Caco-2 (cell line): Measurements from ENCODE around the gene TNFRSF13B. TPM values are rescaled to one million over a fixed set of nuclear protein-coding genes. Genes with fewer than 3 reads are reported as not detected.

Source experiments
- BruUV-seq: library from RNA; stranded (reverse); fragments of 400-500 nt; replicated peaks from 2 replicates; lab custom pipeline; 2021; lab: Mats Ljungman, UMichigan
- CTCF ChIA-PET: fragments of 300-600 bp; sonication (Branson Sonifier 250); formaldehyde crosslinking; loops from one replicate; lab custom pipeline; 2022; ENCODE audit warnings: antibody characterized with exemption; lab: Charles Lee
- POLR2A ChIA-PET: fragments of 300-600 bp; sonication (Branson Sonifier 250); formaldehyde crosslinking; loops from one replicate; lab custom pipeline; 2022; ENCODE audit warnings: antibody characterized with exemption; lab: Charles Lee
- DNase-seq, 2 experiments: peaks; one replicate each; pipeline versions ENCODE4 v3.0.0 to v3.0.0-alpha.2; 2020 to 2022
- H3K27me3 ChIP-seq: replicated peaks from 2 replicates; pipeline ENCODE4 v1.6.0; 2011; ENCODE audit warnings: low read length; ENCODE audit not compliant: control insufficient read depth, insufficient read depth
- H3K36me3 ChIP-seq: 2 replicates; pipeline ENCODE4 v1.5.1; 2011; ENCODE audit warnings: low read length; ENCODE audit not compliant: control insufficient read depth, insufficient read depth
- H3K4me1 ChIP-seq: fragments of 250-450 bp; sonication (Bioruptor Pico); 2 replicates; pipeline ENCODE4 v1.5.1; 2020; ENCODE audit warnings: mild to moderate bottlenecking
- H3K4me3 ChIP-seq: 2 replicates; pipeline ENCODE4 v1.5.1; 2011; ENCODE audit warnings: low read depth, mild to moderate bottlenecking, control low read depth, low read length
- H3K9me3 ChIP-seq: fragments of 250-450 bp; sonication (Bioruptor Pico); 2 replicates; pipeline ENCODE4 v1.5.1; 2020; ENCODE audit warnings: mild to moderate bottlenecking, moderate library complexity
- H3K27ac Mint-ChIP-seq: one replicate; pipeline ENCODE4 v1.8.0; 2022; ENCODE audit warnings: mixed read lengths; ENCODE audit not compliant: unreplicated experiment
- H3K27me3 Mint-ChIP-seq: one replicate; pipeline ENCODE4 v1.8.0; 2022; ENCODE audit warnings: mixed read lengths; ENCODE audit not compliant: insufficient read depth, unreplicated experiment
- H3K36me3 Mint-ChIP-seq: one replicate; pipeline ENCODE4 v1.8.0; 2022; ENCODE audit warnings: mild to moderate bottlenecking, mixed read lengths; ENCODE audit not compliant: insufficient read depth, unreplicated experiment
- H3K4me1 Mint-ChIP-seq: one replicate; pipeline ENCODE4 v1.8.0; 2022; ENCODE audit warnings: low read depth, mixed read lengths; ENCODE audit not compliant: unreplicated experiment
- H3K4me3 Mint-ChIP-seq: one replicate; pipeline ENCODE4 v1.8.0; 2022; ENCODE audit warnings: mild to moderate bottlenecking, moderate library complexity, mixed read lengths; ENCODE audit not compliant: unreplicated experiment
- H3K9me3 Mint-ChIP-seq: one replicate; pipeline ENCODE4 v1.8.0; 2022; ENCODE audit warnings: mixed read lengths; ENCODE audit not compliant: unreplicated experiment
- CTCF ChIP-seq, 2 experiments: fragments of 200-600 bp in 1 of 2; IDR thresholded peaks; 1 replicate in 1 of 2; 2 replicates in 1 of 2; pipeline versions ENCODE4 v1.5.1 to v1.8.0; 2011 to 2022; ENCODE audit warnings: antibody characterized with exemption in 1 of 2, control low read depth in 1 of 2, inconsistent platforms in 1 of 2, low read depth in 1 of 2, low read length in 1 of 2, mild to moderate bottlenecking in 1 of 2, moderate library complexity in 1 of 2; ENCODE audit not compliant: insufficient read depth in 1 of 2, severe bottlenecking in 1 of 2, unreplicated experiment in 1 of 2
- intact Hi-C: fragments of 100-400 bp; cut with micrococcal nuclease; formaldehyde crosslinking; loops from one replicate; pipeline ENCODE4 v1.10.0; 2022; ENCODE audit not compliant: unreplicated experiment
- total RNA-seq: library from RNA; stranded (reverse); gene quantifications from 2 replicates; pipeline ENCODE4 v1.2.3, GENCODE V29; 2022

The TNFRSF13B gene
- total RNA-seq, 1 experiment from 2014 or later, result not detected

- ChIA-PET CTCF (no interaction called here), POLR2A (no interaction called here)
- Histone ChIP-seq H3K4me1 (no peaks in the 10 kb centered on the region), H3K9me3 (no peaks in the 10 kb centered on the region), H3K4me3 (no peak overlapping the region), H3K27me3 (no peaks in the 10 kb centered on the region), H3K36me3 (no peaks in the 10 kb centered on the region)
- no peaks in the 10 kb centered on the region for H3K4me1 Mint-ChIP-seq
- no TSS peak for BruUV-seq
- no peak for TF ChIP-seq CTCF (IDR thresholded peaks at IDR 0.05; ENCODE audit: insufficient read depth in 1 of 2, low read depth in 1 of 2, low read length in 1 of 2, severe bottlenecking in 1 of 2, unreplicated experiment in 1 of 2)
- H3K9me3 Mint-ChIP-seq, result no peaks in the 10 kb centered on the region
- H3K4me3 Mint-ChIP-seq, result no peak overlapping the region
- H3K27ac Mint-ChIP-seq, result no peak overlapping the region
- DNase-seq, result peak in 1 of 2 experiments; percentile 31
- peaks cover 2% of the 10 kb centered on the region for H3K27me3 Mint-ChIP-seq
- no peaks in the 10 kb centered on the region for H3K36me3 Mint-ChIP-seq
- intact Hi-C loops, result no loop called here
Measured at GRCh38 chr17:16933317-16934132, 38.4 kb downstream of the TNFRSF13B start.

GRCh38 chr17:16932611-16933010 lies 39.3 kb downstream of the TNFRSF13B start:
- no peak for TF ChIP-seq CTCF (IDR thresholded peaks at IDR 0.05; ENCODE audit: insufficient read depth in 1 of 2, low read depth in 1 of 2, low read length in 1 of 2, severe bottlenecking in 1 of 2, unreplicated experiment in 1 of 2)
- no peaks in the 10 kb centered on the region for H3K4me1 ChIP-seq
- H3K36me3 Mint-ChIP-seq, result no peaks in the 10 kb centered on the region
- intact Hi-C loops, result no loop called here
- H3K27me3 Mint-ChIP-seq, result no peaks in the 10 kb centered on the region
- peak in 1 of 2 experiments; percentile 25 for DNase-seq
- CTCF ChIA-PET, result no interaction called here
- no peak overlapping the region for H3K4me3 ChIP-seq
- no peak overlapping the region for H3K4me3 Mint-ChIP-seq
- POLR2A ChIA-PET, result no interaction called here
- no peaks in the 10 kb centered on the region for H3K9me3 ChIP-seq
- H3K36me3 ChIP-seq, result no peaks in the 10 kb centered on the region
- H3K9me3 Mint-ChIP-seq, result no peaks in the 10 kb centered on the region
- no peaks in the 10 kb centered on the region for H3K4me1 Mint-ChIP-seq
- BruUV-seq, result no TSS peak
- no peak overlapping the region for H3K27ac Mint-ChIP-seq
- no peaks in the 10 kb centered on the region for H3K27me3 ChIP-seq

GRCh38 chr17:16932156-16932555 lies 39.8 kb downstream of the TNFRSF13B start:
- Mint-ChIP-seq H3K27ac (no peak overlapping the region), H3K36me3 (no peaks in the 10 kb centered on the region), H3K4me3 (no peak overlapping the region), H3K9me3 (no peaks in the 10 kb centered on the region), H3K4me1 (no peaks in the 10 kb centered on the region), H3K27me3 (no peaks in the 10 kb centered on the region)
- no peak overlapping the region for H3K4me3 ChIP-seq
- H3K9me3 ChIP-seq, result no peaks in the 10 kb centered on the region
- H3K4me1 ChIP-seq, result no peaks in the 10 kb centered on the region
- no peak for TF ChIP-seq CTCF (IDR thresholded peaks at IDR 0.05; ENCODE audit: insufficient read depth in 1 of 2, low read depth in 1 of 2, low read length in 1 of 2, severe bottlenecking in 1 of 2, unreplicated experiment in 1 of 2)
- BruUV-seq, result no TSS peak
- no peak for DNase-seq
- CTCF ChIA-PET, result no interaction called here
- POLR2A ChIA-PET, result no interaction called here
- no peaks in the 10 kb centered on the region for H3K27me3 ChIP-seq
- intact Hi-C loops, result no loop called here
- no peaks in the 10 kb centered on the region for H3K36me3 ChIP-seq
